Measurements from ENCODE around the gene USP31. TPM values are rescaled to one million over a fixed set of nuclear protein-coding genes. Genes with fewer than 3 reads are reported as not detected.

USP31 gene
- total RNA-seq, 3 donors from 2014 or later (not counting 1 experiment from before 2014, with no cell fraction given): 6.1 to 6.6 (median 6.3) TPM

- DNase-seq (no peak), ATAC-seq (no peak)
- Mint-ChIP-seq H3K4me3 (no peak overlapping the region), H3K27me3 (ENCODE audit: low read depth in 2 of 2) (no peaks in the 10 kb centered on the region), H3K27ac (no peak overlapping the region), H3K4me1 (peaks cover 18 to 19% of the 10 kb centered on the region in 2 donors), H3K36me3 (no peaks in the 10 kb centered on the region), H3K9me3 (no peaks in the 10 kb centered on the region)
- no peak overlapping the region for H3K27ac ChIP-seq (ENCODE audit: low read length)
- no peak overlapping the region for H3K4me3 ChIP-seq (ENCODE audit: low read length)
- no peaks in the 10 kb centered on the region for H3K9me3 ChIP-seq (ENCODE audit: control insufficient read depth, insufficient read depth, low read length)
- intact Hi-C loops (cut with micrococcal nuclease): no loop called here
- 100% methylated on average over 1 of the region's 4 CpGs for WGBS (ENCODE audit: insufficient coverage)
- H3K27me3 ChIP-seq (ENCODE audit: control insufficient read depth, insufficient read depth, low read length): no peaks in the 10 kb centered on the region
- no peaks in the 10 kb centered on the region for H3K4me1 ChIP-seq (ENCODE audit: control insufficient read depth, insufficient read depth, low read length)
- TF ChIP-seq CTCF (IDR thresholded peaks at IDR 0.05): no peak
- no peaks in the 10 kb centered on the region for H3K36me3 ChIP-seq (ENCODE audit: control insufficient read depth, insufficient read depth, low read length)
These were observed 28.7 kb downstream of the USP31 start for GRCh38 chr16:23120562-23120961.

GRCh38 chr16:23119570-23119969, 29.7 kb downstream of the USP31 start:
- Histone ChIP-seq H3K36me3 (ENCODE audit: control insufficient read depth, insufficient read depth, low read length) (no peaks in the 10 kb centered on the region), H3K4me3 (ENCODE audit: low read length) (no peak overlapping the region), H3K9me3 (ENCODE audit: control insufficient read depth, insufficient read depth, low read length) (no peaks in the 10 kb centered on the region), H3K27me3 (ENCODE audit: control insufficient read depth, insufficient read depth, low read length) (no peaks in the 10 kb centered on the region), H3K27ac (ENCODE audit: low read length) (no peak overlapping the region), H3K4me1 (ENCODE audit: control insufficient read depth, insufficient read depth, low read length) (no peaks in the 10 kb centered on the region)
- ATAC-seq (no peak), DNase-seq (no peak)
- TF ChIP-seq CTCF (IDR thresholded peaks at IDR 0.05): no peak
- intact Hi-C loops (cut with micrococcal nuclease): no loop called here
- no peak overlapping the region for H3K4me3 Mint-ChIP-seq
- no peaks in the 10 kb centered on the region for H3K9me3 Mint-ChIP-seq
- H3K4me1 Mint-ChIP-seq: peaks cover 10 to 19% of the 10 kb centered on the region in 2 donors
- H3K27ac Mint-ChIP-seq: no peak overlapping the region
- H3K36me3 Mint-ChIP-seq: no peaks in the 10 kb centered on the region
- WGBS (ENCODE audit: insufficient coverage): 91% methylated on average over 2 of the region's 2 CpGs
- no peaks in the 10 kb centered on the region for H3K27me3 Mint-ChIP-seq (ENCODE audit: low read depth in 2 of 2)

- Mint-ChIP-seq H3K9me3 (no peaks in the 10 kb centered on the region), H3K27me3 (ENCODE audit: low read depth in 2 of 2) (no peaks in the 10 kb centered on the region), H3K4me1 (peaks cover 0 to 9% of the 10 kb centered on the region in 2 donors), H3K36me3 (no peaks in the 10 kb centered on the region), H3K27ac (no peak overlapping the region), H3K4me3 (no peak overlapping the region)
- Histone ChIP-seq H3K4me1 (ENCODE audit: control insufficient read depth, insufficient read depth, low read length) (no peaks in the 10 kb centered on the region), H3K27me3 (ENCODE audit: control insufficient read depth, insufficient read depth, low read length) (no peaks in the 10 kb centered on the region), H3K27ac (ENCODE audit: low read length) (no peak overlapping the region), H3K36me3 (ENCODE audit: control insufficient read depth, insufficient read depth, low read length) (no peaks in the 10 kb centered on the region), H3K4me3 (ENCODE audit: low read length) (no peak overlapping the region), H3K9me3 (ENCODE audit: control insufficient read depth, insufficient read depth, low read length) (no peaks in the 10 kb centered on the region)
- no peak for TF ChIP-seq CTCF (IDR thresholded peaks at IDR 0.05)
- ATAC-seq (no peak), DNase-seq (no peak)
- intact Hi-C loops (cut with micrococcal nuclease): no loop called here
- 88% methylated on average over 7 of the region's 7 CpGs for WGBS (ENCODE audit: insufficient coverage)
These were observed 34.9 kb downstream of the USP31 start for GRCh38 chr16:23114131-23114904.

GRCh38 chr16:23113185-23113584, 36.1 kb downstream of the USP31 start:
- H3K36me3 ChIP-seq (ENCODE audit: control insufficient read depth, insufficient read depth, low read length): no peaks in the 10 kb centered on the region
- Mint-ChIP-seq H3K4me3 (no peak overlapping the region), H3K4me1 (peaks cover 0 to 9% of the 10 kb centered on the region in 2 donors), H3K9me3 (no peaks in the 10 kb centered on the region), H3K36me3 (no peaks in the 10 kb centered on the region), H3K27me3 (ENCODE audit: low read depth in 2 of 2) (no peaks in the 10 kb centered on the region), H3K27ac (no peak overlapping the region)
- intact Hi-C loops (cut with micrococcal nuclease): no loop called here
- no peak overlapping the region for H3K27ac ChIP-seq (ENCODE audit: low read length)
- no peaks in the 10 kb centered on the region for H3K27me3 ChIP-seq (ENCODE audit: control insufficient read depth, insufficient read depth, low read length)
- no peaks in the 10 kb centered on the region for H3K9me3 ChIP-seq (ENCODE audit: control insufficient read depth, insufficient read depth, low read length)
- H3K4me3 ChIP-seq (ENCODE audit: low read length): no peak overlapping the region
- DNase-seq (no peak), ATAC-seq (no peak)
- TF ChIP-seq CTCF (IDR thresholded peaks at IDR 0.05): no peak
- 91% methylated on average over 5 of the region's 5 CpGs for WGBS (ENCODE audit: insufficient coverage)
- H3K4me1 ChIP-seq (ENCODE audit: control insufficient read depth, insufficient read depth, low read length): no peaks in the 10 kb centered on the region
